ENCODE results near the gene MFSD2A. TPM values are rescaled to one million over a fixed set of nuclear protein-coding genes. Genes with fewer than 3 reads are reported as not detected.

MFSD2A gene
- 5.6 TPM for total RNA-seq (ENCODE audit: unreplicated experiment)
- long read RNA-seq, partial matches to known transcripts = 0 of 3 reads
- long read RNA-seq, other reads (novel, unspliced or antisense) = 0 of 3 reads

- Mint-ChIP-seq H3K27ac (ENCODE audit: unreplicated experiment) (peak within 1 kb of the TSS; percentile 1), H3K4me3 (ENCODE audit: unreplicated experiment) (peak within 1 kb of the TSS; percentile 76), H3K27me3 (ENCODE audit: unreplicated experiment) (peaks cover 1% of the 10 kb centered on the region), H3K9me3 (ENCODE audit: unreplicated experiment) (peaks cover 5% of the 10 kb centered on the region), H3K4me1 (ENCODE audit: low read depth, unreplicated experiment) (peaks cover 10% of the 10 kb centered on the region), H3K36me3 (ENCODE audit: unreplicated experiment) (peaks cover 4% of the 10 kb centered on the region)
- no peak for TF ChIP-seq CTCF (IDR thresholded peaks at IDR 0.05; ENCODE audit: partially characterized antibody, unreplicated experiment)
- peak; percentile 91 for DNase-seq
Observed at GRCh38 chr1:39954870-39955546, at the start of gene MFSD2A. MFSD2A (plus strand) TSS chr1:39955145; CDS start chr1:39955293, 148 bp downstream.

GRCh38 chr1:39905172-39905571 is 49.8 kb upstream of the MFSD2A start:
- H3K4me3 Mint-ChIP-seq (ENCODE audit: unreplicated experiment) = no peak overlapping the region
- H3K9me3 Mint-ChIP-seq (ENCODE audit: unreplicated experiment) = peaks cover 6% of the 10 kb centered on the region
- no peak for DNase-seq
- peaks cover 2% of the 10 kb centered on the region for H3K4me1 Mint-ChIP-seq (ENCODE audit: low read depth, unreplicated experiment)
- peaks cover 11% of the 10 kb centered on the region for H3K27me3 Mint-ChIP-seq (ENCODE audit: unreplicated experiment)
- no peak overlapping the region for H3K27ac Mint-ChIP-seq (ENCODE audit: unreplicated experiment)
- H3K36me3 Mint-ChIP-seq (ENCODE audit: unreplicated experiment) = peaks cover 5% of the 10 kb centered on the region
- TF ChIP-seq CTCF (IDR thresholded peaks at IDR 0.05; ENCODE audit: partially characterized antibody, unreplicated experiment) = no peak

GRCh38 chr1:39907528-39908453 is 47.2 kb upstream of the MFSD2A start:
- H3K27ac Mint-ChIP-seq (ENCODE audit: unreplicated experiment) = no peak overlapping the region
- DNase-seq = no peak
- TF ChIP-seq CTCF (IDR thresholded peaks at IDR 0.05; ENCODE audit: partially characterized antibody, unreplicated experiment) = no peak
- peaks cover 5% of the 10 kb centered on the region for H3K36me3 Mint-ChIP-seq (ENCODE audit: unreplicated experiment)
- peaks cover 3% of the 10 kb centered on the region for H3K9me3 Mint-ChIP-seq (ENCODE audit: unreplicated experiment)
- peaks cover 10% of the 10 kb centered on the region for H3K27me3 Mint-ChIP-seq (ENCODE audit: unreplicated experiment)
- H3K4me3 Mint-ChIP-seq (ENCODE audit: unreplicated experiment) = no peak overlapping the region
- H3K4me1 Mint-ChIP-seq (ENCODE audit: low read depth, unreplicated experiment) = no peaks in the 10 kb centered on the region

- no peak for DNase-seq
- H3K4me1 Mint-ChIP-seq (ENCODE audit: low read depth, unreplicated experiment) = no peaks in the 10 kb centered on the region
- TF ChIP-seq CTCF (IDR thresholded peaks at IDR 0.05; ENCODE audit: partially characterized antibody, unreplicated experiment) = no peak
- H3K9me3 Mint-ChIP-seq (ENCODE audit: unreplicated experiment) = peaks cover 3% of the 10 kb centered on the region
- H3K36me3 Mint-ChIP-seq (ENCODE audit: unreplicated experiment) = peaks cover 5% of the 10 kb centered on the region
- no peak overlapping the region for H3K27ac Mint-ChIP-seq (ENCODE audit: unreplicated experiment)
- no peak overlapping the region for H3K4me3 Mint-ChIP-seq (ENCODE audit: unreplicated experiment)
- peaks cover 5% of the 10 kb centered on the region for H3K27me3 Mint-ChIP-seq (ENCODE audit: unreplicated experiment)
Observed at GRCh38 chr1:39908534-39908933, 46.4 kb upstream of the MFSD2A start.
